Measurements from ENCODE around the gene NUP98. TPM values are rescaled to one million over a fixed set of nuclear protein-coding genes. Genes with fewer than 3 reads are reported as not detected.
"Not testable (repeated sequence)": the region's sequence is repeated elsewhere in the genome, so short reads cannot be mapped to it uniquely, and the experiment has no call there.

NUP98 gene
- total RNA-seq, 4 donors from 2014 or later: 91.5 to 122 (median 115) TPM

GRCh38 chr11:3660960-3661359, 136.4 kb downstream of the NUP98 start:
- Histone ChIP-seq H3K27ac (no peak overlapping the region), H3K4me3 (no peak overlapping the region), H3K36me3 (peaks cover 13% of the 10 kb centered on the region), H3K27me3 (no peaks in the 10 kb centered on the region), H3K4me1 (no peaks in the 10 kb centered on the region), H3K9me3 (no peaks in the 10 kb centered on the region)
- DNase-seq (ENCODE audit: low spot score in 2 of 2): no peak
- no peak for TF ChIP-seq POLR2AphosphoS5 (IDR thresholded peaks at IDR 0.05)
- TF ChIP-seq EP300 (IDR thresholded peaks at IDR 0.05): no peak
- TF ChIP-seq POLR2A (IDR thresholded peaks at IDR 0.05): no peak
- TF ChIP-seq CTCF (IDR thresholded peaks at IDR 0.05): no peak
- WGBS: 77% methylated on average over 2 of the region's 2 CpGs

- Histone ChIP-seq H3K27ac (no peak overlapping the region), H3K4me1 (no peaks in the 10 kb centered on the region), H3K36me3 (peaks cover 7% of the 10 kb centered on the region), H3K4me3 (no peak overlapping the region), H3K27me3 (no peaks in the 10 kb centered on the region), H3K9me3 (no peaks in the 10 kb centered on the region)
- WGBS: 85% methylated on average over 17 of the region's 33 CpGs
- TF ChIP-seq POLR2A (IDR thresholded peaks at IDR 0.05): no peak
- peak in 1 of 2 donors; percentile 60 for DNase-seq (ENCODE audit: low spot score in 2 of 2)
Measured at GRCh38 chr11:3659595-3660515, 137.5 kb downstream of the NUP98 start.

GRCh38 chr11:3658252-3658651, 139.1 kb downstream of the NUP98 start:
- Histone ChIP-seq H3K4me3 (no peak overlapping the region), H3K27me3 (no peaks in the 10 kb centered on the region), H3K27ac (no peak overlapping the region), H3K4me1 (no peaks in the 10 kb centered on the region), H3K36me3 (no peaks in the 10 kb centered on the region), H3K9me3 (no peaks in the 10 kb centered on the region)
- DNase-seq (ENCODE audit: low spot score in 2 of 2): peak in 1 of 2 donors; percentile 38
- TF ChIP-seq EP300 (IDR thresholded peaks at IDR 0.05): no peak
- no peak for TF ChIP-seq POLR2AphosphoS5 (IDR thresholded peaks at IDR 0.05)
- no peak for TF ChIP-seq CTCF (IDR thresholded peaks at IDR 0.05)
- TF ChIP-seq POLR2A (IDR thresholded peaks at IDR 0.05): no peak
- 93% methylated on average over 8 of the region's 8 CpGs for WGBS

GRCh38 chr11:3657331-3657730, 140.0 kb downstream of the NUP98 start:
- 80% methylated on average over 5 of the region's 5 CpGs for WGBS
- not testable (repeated sequence) for H3K36me3 ChIP-seq; H3K4me1 ChIP-seq; DNase-seq (ENCODE audit: low spot score in 2 of 2); H3K9me3 ChIP-seq; H3K27ac ChIP-seq; H3K27me3 ChIP-seq; H3K4me3 ChIP-seq

- no peak overlapping the region for H3K27ac ChIP-seq
- no peaks in the 10 kb centered on the region for H3K4me1 ChIP-seq
- WGBS: 95% methylated on average over 3 of the region's 3 CpGs
- DNase-seq (ENCODE audit: low spot score in 2 of 2): no peak
- no peaks in the 10 kb centered on the region for H3K27me3 ChIP-seq
- H3K9me3 ChIP-seq: no peaks in the 10 kb centered on the region
- H3K4me3 ChIP-seq: no peak overlapping the region
- H3K36me3 ChIP-seq: no peaks in the 10 kb centered on the region
- no peak for TF ChIP-seq CTCF (IDR thresholded peaks at IDR 0.05)
- no peak for TF ChIP-seq POLR2AphosphoS5 (IDR thresholded peaks at IDR 0.05)
- TF ChIP-seq EP300 (IDR thresholded peaks at IDR 0.05): no peak
- TF ChIP-seq POLR2A (IDR thresholded peaks at IDR 0.05): no peak
Measured at GRCh38 chr11:3655547-3655946, 141.8 kb downstream of the NUP98 start.

GRCh38 chr11:3652514-3652913, 144.8 kb downstream of the NUP98 start:
- H3K9me3 ChIP-seq; H3K27ac ChIP-seq; H3K36me3 ChIP-seq; H3K4me1 ChIP-seq; DNase-seq (ENCODE audit: low spot score in 2 of 2); H3K4me3 ChIP-seq; H3K27me3 ChIP-seq: not testable (repeated sequence)
- 89% methylated on average over 3 of the region's 3 CpGs for WGBS

- H3K4me1 ChIP-seq; DNase-seq (ENCODE audit: low spot score in 2 of 2); H3K27me3 ChIP-seq; H3K36me3 ChIP-seq; H3K9me3 ChIP-seq; H3K4me3 ChIP-seq; H3K27ac ChIP-seq: not testable (repeated sequence)
- 52% methylated on average over 9 of the region's 9 CpGs for WGBS
Measured at GRCh38 chr11:3649374-3649773, 148.0 kb downstream of the NUP98 start.

- not testable (repeated sequence) for H3K27ac ChIP-seq; DNase-seq (ENCODE audit: low spot score in 2 of 2); H3K36me3 ChIP-seq; H3K9me3 ChIP-seq; H3K27me3 ChIP-seq; H3K4me3 ChIP-seq; H3K4me1 ChIP-seq
- WGBS: 90% methylated on average over 13 of the region's 13 CpGs
Measured at GRCh38 chr11:3648843-3649242, 148.5 kb downstream of the NUP98 start.
